H9 (cell line): ENCODE results near the gene CAMP. TPM values are rescaled to one million over a fixed set of nuclear protein-coding genes. Genes with fewer than 3 reads are reported as not detected.
A peak's percentile ranks its signal among the peaks of the same experiment; 100 is the strongest.

Experiments used
- DNase-seq: peaks from one replicate; pipeline ENCODE4 v3.0.0-alpha.2; 2017
- H2AFZ ChIP-seq: one replicate; pipeline ENCODE4 v1.6.1; 2013; ENCODE audit warnings: mild to moderate bottlenecking, low read length, control low read depth, moderate library complexity
- H2AK5ac ChIP-seq: 2 replicates; pipeline ENCODE4 v1.6.1; 2013; ENCODE audit warnings: low read length, control low read depth, mixed read lengths; ENCODE audit not compliant: insufficient read length
- H2BK120ac ChIP-seq: one replicate; pipeline ENCODE4 v1.6.1; 2013; ENCODE audit warnings: low read depth, mild to moderate bottlenecking, low read length, control low read depth, inconsistent platforms; ENCODE audit not compliant: poor library complexity, severe bottlenecking
- H2BK12ac ChIP-seq: 2 replicates; pipeline ENCODE4 v1.6.1; 2013; ENCODE audit warnings: low read length, control low read depth, mixed read lengths, low read depth; ENCODE audit not compliant: insufficient read length
- H2BK15ac ChIP-seq: 2 replicates; pipeline ENCODE4 v1.6.1; 2013; ENCODE audit warnings: low read depth, low read length, control low read depth
- H2BK20ac ChIP-seq: one replicate; pipeline ENCODE4 v1.6.1; 2013; ENCODE audit warnings: low read depth, mild to moderate bottlenecking, low read length, control low read depth, inconsistent platforms; ENCODE audit not compliant: poor library complexity, severe bottlenecking
- H2BK5ac ChIP-seq: 2 replicates; pipeline ENCODE4 v1.6.1; 2013; ENCODE audit warnings: low read length, control low read depth, mixed read lengths; ENCODE audit not compliant: insufficient read length
- H3K14ac ChIP-seq: 2 replicates; pipeline ENCODE4 v1.6.1; 2013; ENCODE audit warnings: low read length, control low read depth; ENCODE audit not compliant: insufficient read depth
- H3K18ac ChIP-seq: 2 replicates; pipeline ENCODE4 v1.6.1; 2013; ENCODE audit warnings: low read depth, mild to moderate bottlenecking, mixed read lengths, low read length, control low read depth; ENCODE audit not compliant: insufficient read length
- H3K23ac ChIP-seq: 2 replicates; pipeline ENCODE4 v1.6.1; 2013; ENCODE audit warnings: low read length, control low read depth, mixed read lengths, low read depth; ENCODE audit not compliant: insufficient read length
- H3K23me2 ChIP-seq: 2 replicates; pipeline ENCODE4 v1.6.1; 2013; ENCODE audit warnings: low read depth, mild to moderate bottlenecking, mixed read lengths, low read length, control low read depth; ENCODE audit not compliant: insufficient read length, poor library complexity, severe bottlenecking
- H3K27ac ChIP-seq: 2 replicates; pipeline ENCODE4 v1.5.1; 2013; ENCODE audit warnings: low read length, control low read depth, mixed read lengths, low read depth; ENCODE audit not compliant: insufficient read length
- H3K27me3 ChIP-seq: 2 replicates; pipeline ENCODE4 v1.6.1; 2013; ENCODE audit warnings: low read length, control low read depth, inconsistent platforms; ENCODE audit not compliant: insufficient read depth
- H3K4ac ChIP-seq: 2 replicates; pipeline ENCODE4 v1.6.1; 2013; ENCODE audit warnings: low read depth, mild to moderate bottlenecking, control low read depth, inconsistent platforms, low read length, moderate library complexity
- H3K4me1 ChIP-seq: 2 replicates; pipeline ENCODE4 v1.6.1; 2013; ENCODE audit warnings: low read length, control low read depth, inconsistent platforms; ENCODE audit not compliant: insufficient read depth
- H3K4me2 ChIP-seq: 2 replicates; pipeline ENCODE4 v1.6.1; 2013; ENCODE audit warnings: low read length, control low read depth, mixed read lengths; ENCODE audit not compliant: insufficient read length, insufficient read depth
- H3K56ac ChIP-seq: 2 replicates; pipeline ENCODE4 v1.6.1; 2013; ENCODE audit warnings: low read depth, mild to moderate bottlenecking, mixed read lengths, low read length, control low read depth; ENCODE audit not compliant: insufficient read length
- H3K79me1 ChIP-seq: 2 replicates; pipeline ENCODE4 v1.6.1; 2013; ENCODE audit warnings: low read depth, mild to moderate bottlenecking, moderate library complexity, low read length, control low read depth, inconsistent platforms; ENCODE audit not compliant: insufficient read depth, poor library complexity, severe bottlenecking
- H3K79me2 ChIP-seq: 2 replicates; pipeline ENCODE4 v1.6.1; 2013; ENCODE audit warnings: low read length, control low read depth, inconsistent platforms; ENCODE audit not compliant: insufficient read depth
- H3K9ac ChIP-seq: 2 replicates; pipeline ENCODE4 v1.6.1; 2013; ENCODE audit warnings: low read length, control low read depth, mixed read lengths; ENCODE audit not compliant: insufficient read length; ENCODE audit errors: extremely low read depth
- H3K9me3 ChIP-seq: one replicate; pipeline ENCODE4 v1.6.1; 2013; ENCODE audit warnings: low read depth, low read length, inconsistent platforms; ENCODE audit not compliant: control insufficient read depth
- H3T11ph ChIP-seq: one replicate; pipeline ENCODE4 v1.6.1; 2013; ENCODE audit warnings: mild to moderate bottlenecking, low read length, control low read depth, inconsistent platforms
- H4K20me1 ChIP-seq: one replicate; pipeline ENCODE4 v1.6.1; 2013; ENCODE audit not compliant: control insufficient read depth, insufficient read length, insufficient read depth
- H4K5ac ChIP-seq: 2 replicates; pipeline ENCODE4 v1.6.1; 2013; ENCODE audit warnings: low read depth, mild to moderate bottlenecking, mixed read lengths, low read length, control low read depth; ENCODE audit not compliant: insufficient read length
- H4K8ac ChIP-seq: replicated peaks from 2 replicates; pipeline ENCODE4 v1.6.1; 2013; ENCODE audit warnings: low read length, control low read depth, mixed read lengths, low read depth; ENCODE audit not compliant: insufficient read length
- H4K91ac ChIP-seq: 2 replicates; pipeline ENCODE4 v1.6.1; 2013; ENCODE audit warnings: low read depth, mild to moderate bottlenecking, moderate library complexity, mixed read lengths, low read length, control low read depth; ENCODE audit not compliant: insufficient read length
- H3K27ac Mint-ChIP-seq, 3 experiments: 2 replicates in 2 of 3; 3 replicates in 1 of 3; pipeline ENCODE4 v1.8.0; 2020 to 2021; ENCODE audit warnings: mixed read lengths in 3 of 3, mild to moderate bottlenecking in 1 of 3, moderate library complexity in 1 of 3
- H3K27me3 Mint-ChIP-seq: 2 replicates; pipeline ENCODE4 v1.8.0; 2021; ENCODE audit warnings: low read depth, mild to moderate bottlenecking, moderate library complexity, mixed read lengths
- H3K36me3 Mint-ChIP-seq, 3 experiments: 2 replicates in 2 of 3; 3 replicates in 1 of 3; pipeline ENCODE4 v1.8.0; 2020 to 2021; ENCODE audit warnings: low read depth in 3 of 3, mixed read lengths in 3 of 3; ENCODE audit not compliant: insufficient read depth in 1 of 3
- H3K4me1 Mint-ChIP-seq, 2 experiments: 2 replicates each; pipeline ENCODE4 v1.8.0; 2020; ENCODE audit warnings: mixed read lengths in 2 of 2
- H3K4me3 Mint-ChIP-seq, 2 experiments: 2 replicates in 1 of 2; 3 replicates in 1 of 2; pipeline ENCODE4 v1.8.0; 2020 to 2021; ENCODE audit warnings: mild to moderate bottlenecking in 2 of 2, mixed read lengths in 2 of 2, moderate library complexity in 1 of 2
- H3K9me3 Mint-ChIP-seq, 2 experiments: 2 replicates in 1 of 2; 3 replicates in 1 of 2; pipeline ENCODE4 v1.8.0; 2020; ENCODE audit warnings: mild to moderate bottlenecking in 2 of 2, mixed read lengths in 2 of 2, moderate library complexity in 1 of 2
- CTCF ChIP-seq: fragments of 200-600 bp; sonication (generic); conservative IDR thresholded peaks from 3 replicates; pipeline ENCODE4 v1.8.0; 2021; ENCODE audit warnings: antibody characterized with exemption, mild to moderate bottlenecking
- WGBS: extraction: QIAGEN DNeasy Blood & Tissue Kit; methylation state at CpG from one replicate; pipeline ENCODE4 v1.1.7; 2013; ENCODE audit warnings: missing lambda C conversion rate, low lambda C conversion rate, mixed read lengths; ENCODE audit not compliant: insufficient read length; ENCODE audit errors: extremely low coverage; 5-methylcytosine and 5-hydroxymethylcytosine counted together
- total RNA-seq: library from RNA; stranded (reverse); gene quantifications from 2 replicates; pipeline ENCODE4 v1.2.1, GENCODE V29; 2021

CAMP gene
- total RNA-seq, 1 experiment from 2014 or later, result not detected

GRCh38 chr3:48232734-48233133 is 9.4 kb downstream of the CAMP start:
- Histone ChIP-seq H2BK120ac (no peak overlapping the region), H3K27ac (no peak overlapping the region), H2BK12ac (no peak overlapping the region), H3T11ph (no peak overlapping the region), H2BK15ac (no peak overlapping the region), H3K14ac (no peak overlapping the region), H3K27me3 (no peaks in the 10 kb centered on the region), H4K5ac (no peak overlapping the region), H3K23ac (no peak overlapping the region), H4K8ac (no peak overlapping the region), H3K23me2 (no peaks in the 10 kb centered on the region), H3K9me3 (no peaks in the 10 kb centered on the region), H3K79me2 (no peaks in the 10 kb centered on the region), H3K4me1 (no peaks in the 10 kb centered on the region), H2BK5ac (no peak overlapping the region), H3K9ac (no peak overlapping the region), H3K79me1 (no peaks in the 10 kb centered on the region), H3K4ac (no peak overlapping the region), H4K91ac (no peak overlapping the region), H3K4me2 (no peak overlapping the region), H2AFZ (no peak overlapping the region), H2BK20ac (no peak overlapping the region), H3K18ac (no peak overlapping the region), H2AK5ac (no peak overlapping the region), H3K56ac (no peak overlapping the region), H4K20me1 (no peaks in the 10 kb centered on the region)
- peak; percentile 80 for TF ChIP-seq CTCF
- Mint-ChIP-seq H3K4me3 (no peak overlapping the region), H3K36me3 (peaks cover 15 to 18% (median 16%) of the 10 kb centered on the region in 3 experiments), H3K4me1 (peaks cover 18 to 26% of the 10 kb centered on the region in 2 experiments), H3K9me3 (peaks cover 19% of the 10 kb centered on the region in 2 experiments), H3K27ac (peak overlapping the region in 2 of 3 experiments; percentile 25 to 89; a peak in 3 of 7 replicates), H3K27me3 (peaks cover 2% of the 10 kb centered on the region; the same call in 1 of the 2 replicates)
- WGBS, result no CpG with 5 or more reads among the region's 6 CpGs
- peak; percentile 89 for DNase-seq
